Chondrocyte (in vitro differentiated cells): ENCODE measurements around the gene FBXL7. TPM values are rescaled to one million over a fixed set of nuclear protein-coding genes. Genes with fewer than 3 reads are reported as not detected.

Experiments
- DNase-seq: peaks from one replicate; pipeline ENCODE4 v3.0.0; 2021; ENCODE audit warnings: mixed read lengths, low spot score
- H3K27ac Mint-ChIP-seq: one replicate; pipeline ENCODE4 v1.8.0; 2021; ENCODE audit warnings: mild to moderate bottlenecking, moderate library complexity, mixed read lengths; ENCODE audit not compliant: unreplicated experiment
- H3K27me3 Mint-ChIP-seq: 2 replicates; pipeline ENCODE4 v1.8.0; 2021; ENCODE audit warnings: low read depth, mixed read lengths
- H3K36me3 Mint-ChIP-seq: 2 replicates; pipeline ENCODE4 v1.8.0; 2021; ENCODE audit warnings: low read depth, mixed read lengths
- H3K4me1 Mint-ChIP-seq: 2 replicates; pipeline ENCODE4 v1.8.0; 2021; ENCODE audit warnings: low read depth, mild to moderate bottlenecking, mixed read lengths
- H3K4me3 Mint-ChIP-seq: one replicate; pipeline ENCODE4 v1.8.0; 2021; ENCODE audit warnings: mild to moderate bottlenecking, moderate library complexity, mixed read lengths; ENCODE audit not compliant: unreplicated experiment
- H3K9me3 Mint-ChIP-seq: 2 replicates; pipeline ENCODE4 v1.8.0; 2021; ENCODE audit warnings: low read depth, mixed read lengths
- CTCF ChIP-seq: fragments of 200-600 bp; sonication (generic); IDR thresholded peaks from 2 replicates; pipeline ENCODE4 v1.5.0; 2021; ENCODE audit warnings: antibody characterized with exemption, mild to moderate bottlenecking, moderate library complexity
- total RNA-seq: library from RNA; stranded (reverse); gene quantifications from 3 replicates; pipeline ENCODE4 v1.2.1, GENCODE V29; 2021

Gene FBXL7
- total RNA-seq, 1 donor from 2014 or later = 32.6 TPM

GRCh38 chr5:15926586-15926985 is 426.6 kb downstream of the FBXL7 start:
- Mint-ChIP-seq H3K27ac (no peak overlapping the region), H3K36me3 (peaks cover 8% of the 10 kb centered on the region), H3K4me3 (no peak overlapping the region), H3K9me3 (no peaks in the 10 kb centered on the region), H3K27me3 (no peaks in the 10 kb centered on the region), H3K4me1 (no peaks in the 10 kb centered on the region)
- TF ChIP-seq CTCF = no peak
- no peak for DNase-seq

GRCh38 chr5:15927710-15928380 is 427.9 kb downstream of the FBXL7 start:
- H3K27me3 Mint-ChIP-seq = no peaks in the 10 kb centered on the region
- no peak overlapping the region for H3K4me3 Mint-ChIP-seq

GRCh38 chr5:15929611-15930263 is 429.8 kb downstream of the FBXL7 start:
- Mint-ChIP-seq H3K36me3 (peaks cover 11% of the 10 kb centered on the region), H3K27me3 (no peaks in the 10 kb centered on the region), H3K9me3 (no peaks in the 10 kb centered on the region), H3K4me3 (no peak overlapping the region), H3K27ac (no peak overlapping the region), H3K4me1 (no peaks in the 10 kb centered on the region)
- no peak for TF ChIP-seq CTCF
- DNase-seq = no peak

More at GRCh38 chr5:15927710-15928380, 427.9 kb downstream of the FBXL7 start:
- peaks cover 9% of the 10 kb centered on the region for H3K36me3 Mint-ChIP-seq
- peak; percentile 91 for DNase-seq
- H3K27ac Mint-ChIP-seq = no peak overlapping the region
- no peaks in the 10 kb centered on the region for H3K9me3 Mint-ChIP-seq
- no peak for TF ChIP-seq CTCF
- H3K4me1 Mint-ChIP-seq = no peaks in the 10 kb centered on the region

- no peak for TF ChIP-seq CTCF
- no peaks in the 10 kb centered on the region for H3K9me3 Mint-ChIP-seq
- no peak overlapping the region for H3K27ac Mint-ChIP-seq
- H3K4me1 Mint-ChIP-seq = no peaks in the 10 kb centered on the region
- H3K4me3 Mint-ChIP-seq = no peak overlapping the region
- DNase-seq = no peak
- H3K36me3 Mint-ChIP-seq = peaks cover 18% of the 10 kb centered on the region
- no peaks in the 10 kb centered on the region for H3K27me3 Mint-ChIP-seq
Observed at GRCh38 chr5:15932066-15932465, 432.1 kb downstream of the FBXL7 start.

GRCh38 chr5:15933259-15934207 is 433.6 kb downstream of the FBXL7 start:
- Mint-ChIP-seq H3K9me3 (no peaks in the 10 kb centered on the region), H3K36me3 (peaks cover 31% of the 10 kb centered on the region), H3K4me1 (no peaks in the 10 kb centered on the region), H3K4me3 (no peak overlapping the region), H3K27me3 (no peaks in the 10 kb centered on the region), H3K27ac (no peak overlapping the region)
- DNase-seq = no peak
- no peak for TF ChIP-seq CTCF
